ENCODE results near the gene PGLYRP4.

PGLYRP4 gene

GRCh38 chr1:153374071-153374470 is 25.4 kb upstream of the PGLYRP4 start:
- DNase-seq, result no peak

- no peak for DNase-seq
These were observed 23.9 kb upstream of the PGLYRP4 start for GRCh38 chr1:153372571-153372970.

- no peak for DNase-seq
These were observed 22.6 kb upstream of the PGLYRP4 start for GRCh38 chr1:153371231-153371630.

GRCh38 chr1:153370146-153370545 is 21.5 kb upstream of the PGLYRP4 start:
- DNase-seq, result no peak

GRCh38 chr1:153368495-153368894 is 19.9 kb upstream of the PGLYRP4 start:
- DNase-seq, result no peak

- no peak for DNase-seq
These were observed 18.4 kb upstream of the PGLYRP4 start for GRCh38 chr1:153367090-153367489.

- DNase-seq, result no peak
These were observed 17.6 kb upstream of the PGLYRP4 start for GRCh38 chr1:153366261-153366660.

- DNase-seq, result no peak
These were observed 17.1 kb upstream of the PGLYRP4 start for GRCh38 chr1:153365696-153366095.

- DNase-seq, result no peak
These were observed 16.4 kb upstream of the PGLYRP4 start for GRCh38 chr1:153364766-153365666.

GRCh38 chr1:153364156-153364555 is 15.5 kb upstream of the PGLYRP4 start:
- DNase-seq, result no peak

GRCh38 chr1:153363641-153364040 is 15.0 kb upstream of the PGLYRP4 start:
- DNase-seq, result no peak

- DNase-seq, result no peak
These were observed 13.6 kb upstream of the PGLYRP4 start for GRCh38 chr1:153362187-153362775.

- no peak for DNase-seq
These were observed 13.0 kb upstream of the PGLYRP4 start for GRCh38 chr1:153361480-153362109.

- DNase-seq, result no peak
These were observed 12.2 kb upstream of the PGLYRP4 start for GRCh38 chr1:153360592-153361479.

- no peak for DNase-seq
These were observed 11.5 kb upstream of the PGLYRP4 start for GRCh38 chr1:153360190-153360589.

GRCh38 chr1:153359241-153359640 is 10.6 kb upstream of the PGLYRP4 start:
- DNase-seq, result no peak

GRCh38 chr1:153358691-153358975 is 10.0 kb upstream of the PGLYRP4 start:
- no peak for DNase-seq

- no peak for DNase-seq
These were observed 9.4 kb upstream of the PGLYRP4 start, which contains the start of gene S100A9 for GRCh38 chr1:153357853-153358690. Gene S100A9, plus strand, starts transcription at chr1:153357854. Its CDS starts 430 bp downstream, at chr1:153358284.

GRCh38 chr1:153357076-153357852 is 8.6 kb upstream of the PGLYRP4 start:
- no peak for DNase-seq

- DNase-seq, result no peak
These were observed 7.9 kb upstream of the PGLYRP4 start for GRCh38 chr1:153356392-153357075.
